Body of pancreas (tissue), 4 donors: ENCODE measurements around the gene ATP2C1.

ENCODE experiments used
- POLR2A ChIP-seq, 3 donors: fragments of 450-650 bp; IDR thresholded peaks; one replicate each; pipeline ENCODE4 v1.6.1; 2016; ENCODE audit warnings: antibody characterized with exemption in 3 of 3, mild to moderate bottlenecking in 2 of 3
- TF ChIP-seq, protein P1 (sequence below), 7 experiments: fragments of 450-650 bp in 4 of 7; fragments of 200-600 bp in 3 of 7; sonication (generic) in 3 of 7; IDR thresholded peaks; one replicate each; pipeline ENCODE4 v1.5.1; 2016 to 2019; ENCODE audit warnings: antibody characterized with exemption in 7 of 7

DNA sequence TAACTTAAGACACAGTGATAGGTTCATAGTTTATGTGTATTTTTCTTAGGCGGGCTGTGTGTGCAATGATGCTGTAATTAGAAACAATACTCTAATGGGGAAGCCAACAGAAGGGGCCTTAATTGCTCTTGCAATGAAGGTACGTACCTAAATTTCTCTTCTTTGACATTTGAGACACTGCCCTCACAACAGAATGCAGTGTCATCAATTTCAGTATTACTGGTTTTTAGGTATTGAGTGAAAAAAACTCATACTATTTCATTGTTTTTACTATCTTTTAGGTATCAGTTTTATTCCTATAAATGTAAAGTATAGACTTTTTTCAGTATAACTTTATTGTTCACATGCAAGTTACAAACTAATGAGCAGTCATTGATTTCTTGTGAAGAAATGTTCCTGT, 73.4 kb downstream of the ATP2C1 start:
- TF ChIP-seq, protein P1, sequence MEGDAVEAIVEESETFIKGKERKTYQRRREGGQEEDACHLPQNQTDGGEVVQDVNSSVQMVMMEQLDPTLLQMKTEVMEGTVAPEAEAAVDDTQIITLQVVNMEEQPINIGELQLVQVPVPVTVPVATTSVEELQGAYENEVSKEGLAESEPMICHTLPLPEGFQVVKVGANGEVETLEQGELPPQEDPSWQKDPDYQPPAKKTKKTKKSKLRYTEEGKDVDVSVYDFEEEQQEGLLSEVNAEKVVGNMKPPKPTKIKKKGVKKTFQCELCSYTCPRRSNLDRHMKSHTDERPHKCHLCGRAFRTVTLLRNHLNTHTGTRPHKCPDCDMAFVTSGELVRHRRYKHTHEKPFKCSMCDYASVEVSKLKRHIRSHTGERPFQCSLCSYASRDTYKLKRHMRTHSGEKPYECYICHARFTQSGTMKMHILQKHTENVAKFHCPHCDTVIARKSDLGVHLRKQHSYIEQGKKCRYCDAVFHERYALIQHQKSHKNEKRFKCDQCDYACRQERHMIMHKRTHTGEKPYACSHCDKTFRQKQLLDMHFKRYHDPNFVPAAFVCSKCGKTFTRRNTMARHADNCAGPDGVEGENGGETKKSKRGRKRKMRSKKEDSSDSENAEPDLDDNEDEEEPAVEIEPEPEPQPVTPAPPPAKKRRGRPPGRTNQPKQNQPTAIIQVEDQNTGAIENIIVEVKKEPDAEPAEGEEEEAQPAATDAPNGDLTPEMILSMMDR (IDR thresholded peaks at IDR 0.05): no peak
- TF ChIP-seq POLR2A (IDR thresholded peaks at IDR 0.05): no peak
